Choroid plexus epithelial cell (primary cell): ENCODE results near the gene FUT3.
"Not testable (repeated sequence)": the region's sequence is repeated elsewhere in the genome, so short reads cannot be mapped to it uniquely, and the experiment has no call there.

Experiments
- DNase-seq: peaks from one replicate; pipeline ENCODE4 v3.0.0-alpha.2; 2010; ENCODE audit warnings: low read depth
- H3K4me3 ChIP-seq: 2 replicates; pipeline ENCODE4 v1.5.1; 2011; ENCODE audit warnings: low read depth, mild to moderate bottlenecking, control low read depth, low read length, moderate library complexity
- CTCF ChIP-seq: conservative IDR thresholded peaks from 2 replicates; pipeline ENCODE4 v1.5.1; 2011; ENCODE audit warnings: low read depth, mild to moderate bottlenecking, control low read depth, inconsistent platforms, low read length, moderate library complexity

The FUT3 gene

DNA sequence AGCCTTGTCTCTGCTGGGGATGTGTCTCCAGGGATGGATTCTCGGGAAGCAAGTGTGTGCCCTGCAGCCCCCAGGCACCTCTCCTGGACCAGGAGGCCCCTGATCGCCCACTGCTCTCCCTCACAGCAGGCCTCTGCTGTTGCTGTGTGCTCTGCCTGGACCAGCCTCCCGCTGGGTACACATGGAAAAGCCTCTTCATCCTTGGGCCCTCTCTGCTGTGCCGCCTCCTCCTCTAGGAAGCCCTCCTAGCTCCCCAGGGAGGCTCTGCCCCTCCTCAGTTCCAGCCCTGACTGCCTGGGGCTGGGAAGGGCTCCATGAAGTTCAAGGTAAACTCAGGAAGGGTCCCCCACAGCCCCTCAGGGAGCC is 40.3 kb upstream of the FUT3 start:
- DNase-seq = no peak
- TF ChIP-seq CTCF = no peak
- H3K4me3 ChIP-seq = no peak overlapping the region

DNA sequence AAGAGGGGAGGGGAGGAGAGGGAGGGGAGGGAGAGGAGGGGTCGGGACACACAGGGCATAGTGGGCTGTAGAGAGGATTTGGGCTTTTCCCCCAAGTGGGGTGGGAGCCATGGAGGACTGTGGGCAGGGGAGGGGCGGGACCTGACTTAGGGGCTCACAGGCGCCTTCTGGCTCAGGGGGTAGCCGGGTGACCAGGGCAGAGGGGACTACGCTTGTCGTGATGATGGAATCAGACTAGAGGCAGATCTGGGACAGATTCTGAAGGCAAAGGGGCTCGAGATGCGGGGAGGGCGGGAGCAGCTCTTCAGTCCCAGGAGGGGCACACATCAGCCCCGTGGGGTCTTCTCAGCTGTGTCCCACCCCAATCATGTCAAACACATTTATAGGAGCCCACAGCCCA is 38.9 kb upstream of the FUT3 start:
- no peak for DNase-seq
- H3K4me3 ChIP-seq = no peak overlapping the region
- TF ChIP-seq CTCF = no peak

- TF ChIP-seq CTCF = no peak
- peak; percentile 45 for DNase-seq
- no peak overlapping the region for H3K4me3 ChIP-seq
Measured at GRCh38 chr19:5889288-5889971, 38.2 kb upstream of the FUT3 start.

- not testable (repeated sequence) for H3K4me3 ChIP-seq, DNase-seq
Measured at GRCh38 chr19:5884065-5884811, 33.0 kb upstream of the FUT3 start.

- not testable (repeated sequence) for DNase-seq, H3K4me3 ChIP-seq
Measured at GRCh38 chr19:5883157-5883873, 32.1 kb upstream of the FUT3 start.

GRCh38 chr19:5882421-5882968 is 31.2 kb upstream of the FUT3 start:
- peak; percentile 28 for DNase-seq
- TF ChIP-seq CTCF = no peak
- no peak overlapping the region for H3K4me3 ChIP-seq

- no peak overlapping the region for H3K4me3 ChIP-seq
- DNase-seq = no peak
- no peak for TF ChIP-seq CTCF
Measured at GRCh38 chr19:5881543-5882299, 30.5 kb upstream of the FUT3 start.
